Ramos (cell line): ENCODE measurements around the gene SYNGR3.

Experiments used
- in situ Hi-C: fragments of 300-500 bp; cut with MboI; formaldehyde crosslinking; loops from one replicate; pipeline ENCODE4 v1.14.3; 2022; ENCODE audit warnings: low sequenced_read_pairs; ENCODE audit not compliant: unreplicated experiment

SYNGR3 gene

GRCh38 chr16:1990351-1991134 is 773 bp downstream of the SYNGR3 start:
- in situ Hi-C loops: no loop called here

GRCh38 chr16:1991135-1991551 is 1.4 kb downstream of the SYNGR3 start:
- in situ Hi-C loops: no loop called here

GRCh38 chr16:1991588-1991947 is 1.8 kb downstream of the SYNGR3 start:
- in situ Hi-C loops: no loop called here

- in situ Hi-C loops: no loop called here
Observed at GRCh38 chr16:1991948-1992703, 2.4 kb downstream of the SYNGR3 start.

- in situ Hi-C loops: no loop called here
Observed at GRCh38 chr16:1992704-1993317, 3.0 kb downstream of the SYNGR3 start.

- in situ Hi-C loops: no loop called here
Observed at GRCh38 chr16:1993731-1994131, 4.0 kb downstream of the SYNGR3 start.

GRCh38 chr16:1997494-1998359 is 8.0 kb downstream of the SYNGR3 start:
- in situ Hi-C loops: no loop called here

GRCh38 chr16:1998360-1998835 is 8.6 kb downstream of the SYNGR3 start:
- in situ Hi-C loops: no loop called here

- in situ Hi-C loops: no loop called here
Observed at GRCh38 chr16:1998852-1999801, 9.4 kb downstream of the SYNGR3 start.

- in situ Hi-C loops: loop anchor here (25.0 kb wide), 1 partner anchor 512 kb away; the partner anchor contains the start of genes AMDHD2 and ATP6V0C
Observed at GRCh38 chr16:1999866-2000514, 10.2 kb downstream of the SYNGR3 start.

- in situ Hi-C loops: loop anchor here (25.0 kb wide), 1 partner anchor 511 kb away; the partner anchor contains the start of genes AMDHD2 and ATP6V0C
Observed at GRCh38 chr16:2001035-2001434, 11.3 kb downstream of the SYNGR3 start.

- in situ Hi-C loops: loop anchor here (25.0 kb wide), 1 partner anchor 511 kb away; the partner anchor contains the start of genes AMDHD2 and ATP6V0C
Observed at GRCh38 chr16:2001456-2002355, 11.9 kb downstream of the SYNGR3 start.

- in situ Hi-C loops: loop anchor here (25.0 kb wide), 1 partner anchor 510 kb away; the partner anchor contains the start of genes AMDHD2 and ATP6V0C
Observed at GRCh38 chr16:2002406-2003230, 12.8 kb downstream of the SYNGR3 start.

GRCh38 chr16:2003231-2003826 is 13.6 kb downstream of the SYNGR3 start:
- in situ Hi-C loops: loop anchor here (25.0 kb wide), 1 partner anchor 509 kb away; the partner anchor contains the start of genes AMDHD2 and ATP6V0C

- in situ Hi-C loops: loop anchor here (25.0 kb wide), 1 partner anchor 508 kb away; the partner anchor contains the start of genes AMDHD2 and ATP6V0C
Observed at GRCh38 chr16:2003827-2004641, 14.3 kb downstream of the SYNGR3 start.
